Measurements from ENCODE around the gene OCRL. TPM values are rescaled to one million over a fixed set of nuclear protein-coding genes. Genes with fewer than 3 reads are reported as not detected.

The OCRL gene
- total and polyA plus RNA-seq, 2 of the 13 experiments (the other 11 are each of a cell fraction or from before 2014, with no cell fraction given) = 13.4 to 32.0 TPM

- Histone ChIP-seq H3K9me3 (ENCODE audit: low read length) (no peaks in the 10 kb centered on the region), H3K27me3 (ENCODE audit: control insufficient read depth in 1 of 2, insufficient read depth in 2 of 2, low read length in 2 of 2) (no peaks in the 10 kb centered on the region), H3K27ac (ENCODE audit: extremely low read length, insufficient read depth, low read length) (no peak overlapping the region), H3K4me3 (replicated peaks in 1 of 3; ENCODE audit: insufficient read depth in 1 of 3, low read depth in 2 of 3, low read length in 3 of 3) (no peak overlapping the region), H3K9ac (ENCODE audit: insufficient read depth, low read depth, low read length) (no peak overlapping the region), H3K4me2 (ENCODE audit: low read depth, low read length) (no peak overlapping the region), H3K36me3 (replicated peaks in 1 of 2; ENCODE audit: control insufficient read depth in 1 of 2, insufficient read depth in 2 of 2, low read length in 2 of 2) (no peaks in the 10 kb centered on the region), H2AFZ (ENCODE audit: low read length) (no peak overlapping the region), H3K79me2 (ENCODE audit: insufficient read depth, low read length) (no peaks in the 10 kb centered on the region), H3K4me1 (ENCODE audit: insufficient read depth, low read length) (0 out of 2 replicates have a peak, but pooled peaks cover 8% of the 10 kb centered on the region), H4K20me1 (ENCODE audit: insufficient read depth, low read length) (no peaks in the 10 kb centered on the region)
- peak; percentile 30 for DNase-seq (ENCODE audit: low spot score)
- TF ChIP-seq ARID5B (CRISPR knock-in tag; IDR thresholded peaks at IDR 0.05) (no peak), U2AF2 (IDR thresholded peaks at IDR 0.05; ENCODE audit: low read depth, low read length) (peak; percentile 92; the same call in 1 of the 2 replicates), RAD21 (CRISPR knock-in tag; IDR thresholded peaks at IDR 0.05) (0 out of 2 replicates have a peak, but pooled peaks have one; percentile 45), STAG1 (CRISPR knock-in tag; IDR thresholded peaks at IDR 0.05) (peak; percentile 84), SMC3 (IDR thresholded peaks at IDR 0.05; ENCODE audit: low read length) (peak; percentile 56; the same call in 1 of the 2 replicates), CTCF (CRISPR knock-in tag; IDR thresholded peaks at IDR 0.05) (peak; percentile 78), BCL3 (CRISPR knock-in tag; IDR thresholded peaks at IDR 0.05) (no peak), ZNF512 (CRISPR knock-in tag; IDR thresholded peaks at IDR 0.05) (peak; percentile 96), KDM3A (CRISPR knock-in tag; IDR thresholded peaks at IDR 0.05; ENCODE audit: low read depth) (no peak), MAFG (CRISPR knock-in tag; IDR thresholded peaks at IDR 0.05) (no peak), ZMAT3 (CRISPR knock-in tag; conservative IDR thresholded peaks at IDR 0.05) (no peak), ZNF629 (CRISPR knock-in tag; conservative IDR thresholded peaks at IDR 0.05) (no peak), ZNF354B (CRISPR knock-in tag; IDR thresholded peaks at IDR 0.05) (no peak)
- ChIA-PET POLR2A (no interaction called here), CTCF (ENCODE audit: low intra/inter-chr PET ratio, low total read pairs) (interaction anchor here (1.4 to 1.9 kb wide), 2 partner anchors 117 to 119 kb away, joined by 4 to 23 read pairs; no protein-coding TSS in a partner anchor)
- intact Hi-C loops (cut with micrococcal nuclease; ENCODE audit: unreplicated experiment) = loop anchor here (1.0 kb wide), 1 partner anchor 119 kb away; no protein-coding TSS in a partner anchor
- in situ Hi-C loops (cut with HindIII; ENCODE audit: extremely low pct_ligation_motif_present, low pct_unique_long_range_greater_than_20kb) = loop anchor here (5.0 to 25.0 kb wide), 2 partner anchors 120 to 455 kb away; no protein-coding TSS in a partner anchor
- WGBS (ENCODE audit: low lambda C conversion rate) = 0% methylated on average over 5 of the region's 5 CpGs
- BruUV-seq (replicated peaks) = no TSS peak
- peak; percentile 44; the same call in 2 of the 3 replicates for ATAC-seq
- peak; percentile 83 for FAIRE-seq
Measured at GRCh38 chrX:129606918-129607317, 66.9 kb downstream of the OCRL start.

Measured in HepG2 (cell line).